Midbrain (tissue), 1 donor: Measurements from ENCODE around the gene CES4A.
"Not testable (repeated sequence)": the region's sequence is repeated elsewhere in the genome, so short reads cannot be mapped to it uniquely, and the experiment has no call there.

Experiments
- DNase-seq: peaks from one replicate; lab custom pipeline; 2025; lab: John Stamatoyannopoulos, UW

Gene CES4A

DNA sequence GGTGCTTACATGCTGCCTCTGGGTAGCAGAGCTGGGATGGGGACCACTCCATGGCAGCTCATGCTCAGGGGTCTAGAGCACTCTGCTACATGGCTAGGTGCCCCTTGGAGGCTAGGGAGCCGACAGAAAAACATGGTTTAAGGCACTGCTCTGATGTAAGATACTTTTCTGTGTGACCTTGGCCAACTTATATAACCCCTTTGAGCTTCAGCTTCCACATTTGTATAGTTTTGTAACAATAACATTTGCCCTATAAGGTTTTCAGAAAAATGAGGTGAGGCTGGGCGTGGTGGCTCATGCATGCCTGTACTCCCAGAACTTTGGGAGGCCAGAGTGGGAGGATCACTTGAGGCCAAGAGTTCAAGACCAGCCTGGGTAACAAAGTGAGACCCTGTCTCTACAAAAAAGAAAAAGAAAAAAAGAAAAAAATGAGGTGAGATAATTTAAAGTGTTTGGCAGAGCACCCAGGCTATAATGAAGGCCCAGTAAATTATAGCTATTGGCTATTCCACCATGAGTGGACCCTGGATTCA, 3.2 kb downstream of the CES4A start:
- no peak for DNase-seq

DNA sequence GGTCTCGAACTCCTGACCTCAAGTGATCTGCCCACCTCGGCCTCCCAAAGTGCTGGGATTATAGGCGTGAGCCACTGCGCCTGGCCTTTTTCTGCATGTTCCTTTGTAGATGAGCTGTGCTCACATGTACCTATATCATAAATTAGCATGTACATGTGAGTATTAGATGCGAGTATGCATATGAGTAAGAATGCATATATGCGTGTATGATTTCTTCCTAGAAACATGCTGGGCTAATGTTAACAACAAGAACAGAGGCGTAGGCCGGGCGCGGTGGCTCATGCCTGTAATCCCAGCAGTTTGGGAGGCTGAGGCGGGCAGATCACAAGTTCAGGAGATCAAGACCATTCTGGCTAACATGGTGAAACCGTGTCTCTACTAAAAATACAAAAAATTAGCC, 5.2 kb downstream of the CES4A start:
- not testable (repeated sequence) for DNase-seq

DNA sequence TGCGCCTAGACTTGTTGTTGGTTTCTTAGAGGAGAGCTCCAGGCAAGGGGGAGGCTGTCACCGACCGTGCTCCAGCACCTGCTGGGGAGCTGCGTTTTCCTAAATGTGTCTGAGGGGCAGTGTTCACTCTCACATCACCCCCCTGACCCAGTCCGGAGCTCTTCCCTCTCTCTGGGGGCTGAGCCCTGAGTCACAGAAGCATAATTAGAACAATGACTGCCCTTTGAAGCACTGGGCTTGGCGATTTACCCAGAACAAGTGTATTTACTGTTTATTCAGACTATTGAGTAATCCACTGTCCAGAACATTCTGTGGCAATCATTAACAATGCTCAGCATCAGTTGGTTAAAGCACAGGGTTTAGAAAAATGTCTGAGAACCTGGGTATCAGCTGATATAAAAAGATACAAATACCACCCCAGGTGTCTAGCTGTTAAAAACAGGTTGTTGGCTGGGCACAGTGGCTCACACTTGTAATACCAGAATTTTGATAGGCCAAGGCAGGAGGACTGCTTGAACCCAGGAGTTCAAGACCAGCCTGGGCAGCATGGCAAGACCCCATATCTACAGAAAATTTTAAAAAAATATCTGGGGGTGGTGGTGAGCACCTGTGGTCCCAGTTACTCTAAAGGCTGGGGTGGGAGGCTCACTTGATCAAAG, 8.1 kb downstream of the CES4A start:
- DNase-seq: peak; percentile 96

DNA sequence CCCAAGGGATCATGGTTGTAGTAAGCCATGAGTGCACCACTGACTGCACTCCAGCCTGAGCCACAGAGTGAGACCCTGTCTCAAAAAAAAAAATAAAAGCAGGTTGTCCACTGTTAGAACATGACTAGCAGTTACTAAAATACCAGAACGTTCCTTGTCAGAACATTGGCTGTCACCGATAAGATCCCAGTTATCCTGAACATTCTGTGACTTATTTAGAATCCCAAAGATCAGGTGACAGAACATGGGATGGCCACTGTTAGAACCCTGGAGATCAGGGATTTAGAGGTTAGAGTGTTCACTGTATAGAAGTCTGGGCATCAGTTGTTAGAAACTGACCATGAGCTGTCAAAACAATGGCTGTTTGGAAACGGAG, 8.6 kb downstream of the CES4A start:
- no peak for DNase-seq

DNA sequence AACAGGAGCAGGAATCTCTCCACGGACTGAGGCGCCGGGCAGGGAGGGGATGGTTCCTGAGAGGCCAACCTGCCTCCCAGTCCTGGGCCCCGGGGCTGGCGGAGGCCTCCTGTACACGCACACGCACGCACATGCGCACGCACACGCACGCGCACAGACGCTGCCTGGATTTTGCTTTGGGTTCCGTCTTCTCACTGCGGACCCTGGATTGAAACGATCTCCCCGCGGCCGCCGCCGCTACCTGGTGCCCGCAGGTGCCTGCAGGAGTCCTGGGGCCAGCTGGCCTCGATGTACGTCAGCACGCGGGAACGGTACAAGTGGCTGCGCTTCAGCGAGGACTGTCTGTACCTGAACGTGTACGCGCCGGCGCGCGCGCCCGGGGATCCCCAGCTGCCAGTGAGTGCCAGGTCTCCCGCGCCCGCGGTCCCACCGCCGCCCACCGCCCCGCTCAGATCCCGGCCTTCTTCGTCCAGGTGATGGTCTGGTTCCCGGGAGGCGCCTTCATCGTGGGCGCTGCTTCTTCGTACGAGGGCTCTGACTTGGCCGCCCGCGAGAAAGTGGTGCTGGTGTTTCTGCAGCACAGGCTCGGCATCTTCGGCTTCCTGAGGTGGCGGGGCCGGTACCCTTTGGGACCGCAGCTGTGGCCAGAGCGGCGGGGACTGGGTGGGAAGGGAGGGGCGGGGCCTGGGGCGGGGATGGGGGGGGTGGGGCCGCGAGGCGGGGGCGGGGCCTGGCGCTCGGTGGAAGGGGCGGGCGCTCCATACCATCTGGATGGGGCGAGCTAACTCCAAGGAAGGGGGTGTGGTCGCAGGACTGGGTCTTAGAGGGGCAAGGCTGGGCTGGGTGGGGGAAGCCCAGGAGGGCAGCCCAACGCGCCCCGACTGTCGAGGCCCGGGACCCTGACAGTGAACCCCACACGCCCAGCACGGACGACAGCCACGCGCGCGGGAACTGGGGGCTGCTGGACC, 12.3 kb downstream of the CES4A start:
- peak; percentile 63 for DNase-seq

DNA sequence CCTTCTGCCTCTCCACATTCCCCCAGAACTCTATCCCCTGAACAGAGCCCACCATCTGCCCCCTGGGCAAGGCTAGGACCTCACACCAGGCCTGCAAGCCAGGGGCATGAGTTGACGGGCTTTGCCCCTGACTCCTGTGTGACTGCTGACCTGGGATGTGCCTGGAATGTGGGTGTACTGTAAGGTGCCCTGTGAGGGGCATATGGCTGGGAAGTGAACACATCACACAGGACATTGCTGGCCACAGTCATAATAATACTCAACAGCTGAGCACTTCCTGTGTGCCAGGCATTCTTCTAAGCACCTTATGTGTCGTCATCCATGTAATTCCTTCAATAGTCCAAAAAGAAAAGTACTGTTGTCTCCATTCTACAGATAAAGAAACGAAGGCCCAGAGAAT, 13.3 kb downstream of the CES4A start:
- DNase-seq: no peak

DNA sequence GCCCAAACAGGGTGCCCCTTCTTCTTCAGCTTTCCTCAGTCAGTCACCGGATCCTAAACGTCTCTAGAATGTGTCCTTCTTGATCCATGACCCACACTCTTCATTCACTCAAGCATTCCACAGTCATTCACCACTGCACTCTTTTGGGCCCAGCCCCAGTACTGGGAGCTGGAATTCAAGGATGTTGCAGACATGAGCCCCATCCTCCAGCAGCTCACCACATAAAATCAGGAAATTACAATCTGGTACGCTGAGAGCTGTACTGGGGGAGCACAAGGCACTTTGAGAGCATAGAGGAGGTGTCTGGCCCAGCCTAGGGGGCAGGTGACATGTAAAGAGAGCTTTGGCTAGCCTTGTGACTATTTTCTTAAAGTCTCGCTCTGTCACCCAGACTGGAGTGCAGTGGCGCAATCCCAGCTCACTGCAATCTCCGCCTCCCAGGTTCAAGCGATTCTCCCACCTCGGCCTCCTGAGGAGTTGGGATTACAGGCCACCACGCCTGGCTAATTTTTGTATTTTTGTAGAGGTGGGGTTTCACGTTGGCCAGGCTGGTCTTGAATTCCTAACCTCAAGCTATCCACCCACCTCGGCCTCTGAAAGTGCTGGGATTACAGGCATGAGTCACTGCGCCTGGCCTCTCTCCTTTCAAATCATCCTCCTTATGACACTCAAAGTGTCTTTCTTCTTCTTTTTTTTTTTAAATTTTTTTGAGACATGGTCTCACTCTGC, 18.7 kb downstream of the CES4A start:
- DNase-seq: no peak

DNA sequence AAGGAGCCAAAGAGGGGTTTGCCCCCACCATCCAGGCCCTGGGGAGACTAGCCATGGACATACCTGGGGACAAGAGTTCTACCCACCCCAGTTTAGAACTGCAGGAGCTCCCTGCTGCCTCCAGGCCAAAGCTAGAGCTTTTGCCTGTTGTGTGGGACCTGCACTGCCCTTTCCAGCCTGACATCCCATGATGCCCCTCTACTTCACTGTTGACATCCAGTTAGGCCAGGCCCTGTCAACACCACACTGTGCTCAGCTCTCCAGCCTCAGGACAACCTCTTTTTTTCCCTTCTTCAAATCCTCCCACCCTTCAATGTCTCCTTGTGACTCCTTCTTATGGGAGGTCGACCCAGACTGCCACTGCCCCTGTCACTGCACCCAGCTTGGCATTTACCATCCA, 20.8 kb downstream of the CES4A start:
- no peak for DNase-seq

DNA sequence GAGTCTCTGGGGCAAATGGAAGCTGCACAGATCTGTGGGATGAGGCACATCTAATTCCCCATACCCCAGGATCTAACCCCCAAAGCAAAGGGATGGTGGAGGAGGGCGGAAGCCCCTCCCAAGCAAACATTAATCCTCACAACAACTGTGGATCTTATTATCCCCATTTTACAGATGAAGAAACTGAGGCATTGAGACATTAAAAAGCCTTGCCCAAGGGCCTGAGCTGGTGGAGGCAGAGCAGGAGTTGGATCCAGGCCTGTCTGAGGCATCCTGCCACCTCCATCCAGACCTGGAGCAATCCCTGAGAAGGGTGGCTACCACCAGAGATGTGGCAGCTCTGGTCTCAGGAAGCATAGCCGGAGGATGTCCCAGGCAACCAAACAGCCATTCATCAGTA, 22.9 kb downstream of the CES4A start:
- DNase-seq: no peak

DNA sequence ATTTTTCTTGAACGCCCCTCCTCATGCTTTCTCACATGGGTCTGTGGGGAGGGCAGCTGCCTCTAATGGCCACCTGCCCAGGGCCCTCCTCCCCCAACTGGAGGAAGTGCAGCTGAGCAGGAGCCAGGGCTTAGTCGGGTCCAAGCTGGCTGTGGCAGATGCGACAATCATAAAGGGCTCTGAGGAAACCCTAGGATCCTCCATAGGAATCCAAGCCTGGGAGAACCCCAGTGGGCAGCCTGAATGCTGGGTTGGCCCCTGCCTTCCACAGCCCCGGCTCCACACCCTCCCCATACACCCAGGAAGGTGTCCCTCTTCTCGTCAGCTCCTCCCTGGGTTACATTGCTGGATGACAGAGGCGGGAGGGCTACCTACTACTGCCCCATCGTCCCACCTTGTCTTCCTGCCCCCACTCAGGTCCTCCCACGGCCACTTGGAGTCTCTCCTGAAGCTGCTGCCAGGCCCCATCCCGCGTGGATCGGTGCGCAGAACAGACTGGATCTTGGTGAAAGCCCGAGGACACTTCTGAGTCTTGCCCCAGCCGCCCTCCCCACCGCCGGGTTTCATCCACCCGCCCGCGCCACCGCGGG, 24.9 kb downstream of the CES4A start:
- DNase-seq: peak; percentile 51

DNA sequence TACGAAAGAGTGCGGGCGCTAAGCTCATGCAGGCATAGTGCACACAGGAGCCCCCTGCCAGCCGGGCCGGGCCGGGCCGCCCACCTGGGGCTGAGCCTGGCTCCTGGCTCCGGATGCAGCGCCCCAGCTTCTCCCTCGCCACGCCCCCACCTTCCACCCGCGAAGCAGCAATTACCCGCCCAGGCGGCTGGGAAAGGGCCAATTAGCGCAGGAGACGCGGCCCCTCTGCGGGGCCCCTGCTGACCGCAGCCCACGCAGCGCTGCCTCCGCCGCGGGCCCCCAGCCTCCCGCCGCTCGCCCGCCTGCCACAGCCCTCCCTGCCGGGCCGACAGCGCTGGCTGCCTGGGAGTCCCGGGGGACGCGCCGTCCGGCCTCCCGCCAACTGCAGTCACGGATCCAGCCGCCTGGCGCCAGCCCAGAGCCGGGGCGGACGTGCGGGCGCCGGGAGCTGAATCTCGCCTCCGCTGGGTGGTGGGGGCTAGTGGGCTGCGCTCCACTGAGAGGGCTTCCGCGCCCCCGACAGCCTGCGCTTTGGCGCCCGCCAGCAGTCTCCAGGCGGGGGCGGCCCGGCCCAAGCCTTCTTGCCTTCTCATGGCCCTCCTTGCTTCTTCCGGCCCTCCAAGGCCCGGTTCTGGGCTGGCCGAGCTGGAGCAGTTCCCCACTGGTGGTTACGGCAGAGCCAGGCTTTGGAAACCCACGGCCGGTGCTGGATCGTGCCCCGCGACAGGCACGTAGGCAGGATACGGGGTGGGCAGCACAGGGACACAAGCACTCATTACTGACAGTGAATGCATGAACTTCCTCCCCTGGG, 25.6 kb downstream of the CES4A start:
- peak; percentile 73 for DNase-seq

DNA sequence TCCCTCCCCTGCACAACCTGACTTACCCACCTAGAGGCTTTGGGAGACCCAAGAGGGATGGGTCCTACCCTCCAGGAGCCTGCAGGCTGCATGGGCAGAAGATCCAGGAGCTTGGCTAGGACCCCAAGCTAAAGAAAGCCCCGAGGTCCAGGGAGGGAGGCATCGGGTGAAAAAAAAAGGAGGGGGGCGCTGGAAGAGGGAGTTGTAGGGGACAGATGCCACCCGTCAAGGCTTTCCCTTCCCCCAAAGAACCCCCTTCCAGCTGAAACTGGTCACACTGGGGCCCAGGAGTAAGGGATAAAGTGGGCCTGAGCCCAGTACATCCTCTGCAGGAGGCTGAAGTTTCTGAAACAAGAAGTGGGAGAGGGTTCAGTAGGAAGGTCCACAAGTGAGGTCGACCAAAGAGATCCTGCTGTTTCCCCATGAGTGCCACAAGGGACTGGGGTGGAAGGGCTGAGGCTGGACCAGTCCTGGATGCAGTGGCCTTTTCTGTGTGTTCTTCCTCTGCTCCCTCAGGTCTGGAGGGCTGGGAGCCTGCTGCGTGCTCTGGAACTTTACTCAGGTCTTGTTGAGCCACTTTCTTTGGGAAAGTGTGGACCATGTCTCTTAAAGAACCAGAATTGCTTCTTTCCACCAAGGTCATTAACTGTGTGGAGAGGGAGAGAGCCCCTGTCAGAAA, 26.4 kb downstream of the CES4A start:
- DNase-seq: no peak

DNA sequence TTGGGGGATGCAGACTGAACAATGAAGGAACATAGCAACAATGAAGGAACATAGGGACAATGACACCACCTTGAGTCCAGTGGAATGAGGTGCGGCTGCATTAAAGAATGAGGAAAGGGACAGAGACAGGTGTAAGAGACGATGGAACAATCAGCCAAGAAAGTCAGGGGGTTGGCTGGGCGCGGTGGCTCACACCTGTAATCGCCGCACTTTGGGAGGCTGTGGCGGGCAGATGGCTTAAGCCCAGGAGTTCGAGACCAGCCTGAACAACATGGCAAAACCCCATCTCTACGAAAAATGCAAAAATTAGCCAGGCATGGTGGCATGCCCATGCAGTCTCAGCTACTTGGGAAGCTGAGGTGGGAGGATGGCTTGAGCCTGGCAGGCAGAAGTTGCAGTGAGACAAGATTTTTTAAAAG, 26.9 kb downstream of the CES4A start:
- no peak for DNase-seq

DNA sequence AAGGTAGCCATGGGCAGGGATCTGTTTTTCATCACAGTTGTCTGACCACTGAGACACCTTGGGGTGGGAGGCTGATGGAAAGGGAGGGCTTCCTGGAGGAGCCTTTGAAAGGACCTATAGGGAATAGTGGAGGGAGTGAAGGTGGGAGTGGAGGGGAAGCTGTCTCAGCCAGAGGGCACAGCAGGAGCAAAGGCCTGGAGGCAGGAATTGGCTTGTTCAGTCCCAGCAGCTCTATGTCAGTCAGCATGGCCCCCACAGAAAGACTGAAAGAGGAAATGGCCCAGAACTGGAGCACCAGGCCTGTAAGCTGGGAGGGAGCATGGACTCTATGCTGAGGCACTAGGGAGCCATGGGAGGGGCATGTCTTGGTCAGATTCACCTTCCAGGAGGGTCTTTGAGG, 27.8 kb downstream of the CES4A start:
- no peak for DNase-seq

DNA sequence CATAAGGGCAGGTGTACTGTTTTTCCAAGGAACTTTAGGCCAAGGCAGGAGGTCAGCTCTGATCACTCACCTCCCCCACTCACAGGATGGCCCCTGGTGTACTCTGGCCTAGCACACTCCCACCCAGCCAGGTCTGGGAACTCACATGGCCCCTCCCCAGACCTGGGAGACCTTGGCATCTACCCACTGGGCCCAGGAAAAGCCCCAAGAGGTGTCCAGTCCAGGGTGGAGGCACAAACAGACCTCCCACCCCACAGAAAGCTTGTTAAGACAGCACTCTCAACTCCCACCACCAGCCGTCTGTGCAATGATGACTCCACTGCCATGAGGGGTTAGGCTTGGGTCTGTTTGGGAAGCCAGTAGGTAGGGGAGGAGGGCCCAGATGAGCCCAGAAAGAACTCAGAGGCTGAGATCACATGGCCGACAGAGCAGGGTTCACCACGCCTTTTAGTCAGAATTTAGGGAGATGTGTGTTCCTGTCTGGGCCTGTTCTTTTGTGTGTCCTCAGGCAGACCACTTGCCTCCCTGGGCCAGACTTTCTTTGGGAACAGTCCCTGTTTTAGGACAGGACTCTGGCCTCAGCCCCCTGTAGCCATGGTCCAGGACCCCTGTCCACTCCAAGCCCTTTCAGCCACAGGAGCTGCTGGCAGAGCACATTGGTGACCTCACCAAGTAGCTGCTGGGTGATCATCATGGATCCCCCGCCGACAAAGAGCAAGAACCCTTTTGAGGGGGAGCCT, 28.5 kb downstream of the CES4A start:
- DNase-seq: no peak

DNA sequence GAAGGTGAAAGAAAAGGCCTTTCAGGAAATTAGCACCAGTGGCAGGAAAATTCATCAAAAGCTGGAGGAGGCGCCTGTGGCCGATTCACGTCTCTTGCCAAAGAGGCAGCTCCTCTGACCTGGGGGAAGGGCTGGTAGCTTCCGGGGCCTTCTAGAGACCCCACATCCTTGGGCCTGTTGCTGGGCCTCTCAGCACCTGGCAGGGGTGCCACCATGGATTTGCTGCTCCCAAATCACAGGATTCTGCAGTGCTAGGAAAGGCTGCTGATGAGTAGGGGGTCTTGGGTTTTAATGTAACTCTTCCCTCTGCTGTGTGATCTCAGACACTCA, 29.0 kb downstream of the CES4A start:
- no peak for DNase-seq

DNA sequence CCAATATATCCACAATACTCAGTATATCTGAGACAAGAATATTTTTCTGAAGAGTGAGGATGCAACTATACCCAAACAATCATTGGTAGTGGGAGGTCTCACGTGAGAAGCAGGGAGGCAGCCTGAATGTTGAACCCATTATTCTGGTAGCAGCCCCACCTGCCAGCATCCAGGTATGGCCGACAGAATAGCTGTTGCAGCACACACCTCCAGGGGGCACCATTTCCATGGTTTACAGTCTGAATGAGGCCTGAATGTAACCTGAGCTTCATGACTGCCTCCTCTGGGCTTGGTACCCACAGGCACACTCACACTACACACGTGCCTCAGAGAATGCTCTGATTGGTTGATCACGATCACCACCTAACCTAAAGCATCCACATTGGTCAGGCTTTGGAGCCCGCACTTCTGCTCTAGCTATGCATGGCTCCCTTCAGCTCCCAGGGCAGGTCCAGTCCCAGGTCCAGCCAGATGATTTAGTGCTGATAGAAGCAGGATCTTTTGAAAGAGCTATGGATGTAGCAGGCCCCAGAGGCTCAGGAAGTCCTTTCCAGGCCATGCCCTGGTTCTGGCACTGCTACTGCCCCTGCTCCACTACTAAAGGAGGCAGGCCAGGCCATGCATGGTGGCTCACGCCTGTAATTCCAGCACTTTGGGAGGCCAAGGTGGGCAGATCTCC, 29.6 kb downstream of the CES4A start:
- DNase-seq: peak; percentile 74

DNA sequence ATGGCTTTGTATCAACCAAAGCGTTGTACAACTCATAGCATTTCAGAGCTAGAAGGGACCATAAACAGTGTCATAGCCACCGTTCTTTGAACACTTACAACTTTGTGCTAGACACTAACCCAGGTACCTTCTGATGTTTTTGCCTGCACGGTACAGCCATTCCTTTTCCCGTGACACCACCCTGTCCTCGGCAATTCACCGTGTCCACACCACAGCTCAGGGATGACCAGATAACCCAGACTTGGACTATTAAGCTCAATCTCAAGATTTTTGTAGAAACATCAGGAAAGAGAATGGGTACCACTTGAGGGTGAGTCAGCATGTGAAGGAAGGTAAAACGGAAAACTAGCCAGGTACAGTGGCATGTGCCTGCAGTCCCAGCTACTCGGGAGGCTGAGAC, 30.8 kb downstream of the CES4A start:
- DNase-seq: no peak

DNA sequence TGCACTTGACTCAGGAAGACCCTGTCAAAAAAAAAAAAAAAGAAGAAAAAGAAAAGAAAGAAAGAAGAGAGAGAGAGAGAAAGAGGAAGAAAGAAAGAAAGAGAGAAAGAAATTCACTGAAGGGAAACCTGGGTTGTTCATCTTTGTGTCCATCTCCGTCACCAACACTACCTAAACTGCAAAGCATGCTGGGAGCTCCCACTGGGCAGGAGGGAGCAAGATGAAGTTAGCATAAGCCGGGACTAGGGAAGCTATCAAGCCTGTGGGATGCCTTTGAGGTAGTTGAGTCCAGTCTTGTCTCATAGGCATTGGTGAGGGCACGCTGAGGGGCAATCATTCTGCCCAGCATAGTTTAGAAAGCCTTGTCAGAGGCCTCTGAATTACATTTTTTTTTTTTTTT, 32.9 kb downstream of the CES4A start:
- no peak for DNase-seq
